HCT116 (cell line): Measurements from ENCODE around the gene ABHD11. TPM values are rescaled to one million over a fixed set of nuclear protein-coding genes. Genes with fewer than 3 reads are reported as not detected.
A peak's percentile ranks its signal among the peaks of the same experiment; 100 is the strongest.

Source experiments
- ATAC-seq: fragments of 200-7000 bp; cut with Tn5 transposase; 2 replicates; pipeline ENCODE4 v1.9.1; 2020; ENCODE audit warnings: mild to moderate bottlenecking, moderate library complexity
- BruUV-seq: library from RNA; stranded (reverse); fragments of 400-500 nt; replicated peaks from 2 replicates; lab custom pipeline; 2021; lab: Mats Ljungman, UMichigan
- CTCF ChIA-PET: fragments of 300-600 bp; sonication (Branson Sonifier 250); formaldehyde crosslinking; loops from one replicate; lab custom pipeline; 2021; ENCODE audit warnings: antibody characterized with exemption; lab: Charles Lee
- POLR2A ChIA-PET: fragments of 300-600, 350-600 bp; sonication (Branson Sonifier 250); formaldehyde crosslinking; loops from one replicate; lab custom pipeline; 2021; ENCODE audit warnings: antibody characterized with exemption; lab: Charles Lee
- RAD21 ChIA-PET, 2 experiments: fragments of 300-600 bp; sonication (Branson Sonifier 250); formaldehyde crosslinking; loops; one replicate each; lab custom pipeline; 2023; ENCODE audit warnings: low total read pairs in 2 of 2; ENCODE audit not compliant: uncharacterized antibody in 2 of 2, unreplicated experiment in 2 of 2, low non-redundant PET in 1 of 2; lab: Charles Lee
- DNase-seq: peaks from one replicate; pipeline ENCODE4 v3.0.0-alpha.2; 2010; ENCODE audit warnings: low read depth, low spot score
- H2AFZ ChIP-seq: fragments of 200-600 bp; shearing (Covaris generic), sonication (generic); 2 replicates; pipeline ENCODE4 v1.6.1; 2017; ENCODE audit warnings: low read depth, mixed run types, mixed read lengths, antibody characterized with exemption, low read length; ENCODE audit not compliant: poor library complexity, severe bottlenecking
- H3K27ac ChIP-seq: 2 replicates; pipeline ENCODE4 v1.5.1; 2012; ENCODE audit warnings: low read depth, low read length
- H3K27me3 ChIP-seq: fragments of 200-600 bp; sonication (generic); 2 replicates; pipeline ENCODE4 v1.6.1; 2016; ENCODE audit warnings: mixed run types, low read length, mixed read lengths; ENCODE audit not compliant: insufficient read depth
- H3K36me3 ChIP-seq, 2 experiments: fragments of 200-500 bp in 1 of 2; fragments of 200-600 bp in 1 of 2; sonication (Bioruptor generic) in 1 of 2; sonication (generic) in 1 of 2; 2 replicates each; pipeline versions ENCODE4 v1.5.1 to v1.6.1; 2014 to 2016; ENCODE audit warnings: low read length in 2 of 2, inconsistent platforms in 1 of 2, mixed read lengths in 1 of 2, mixed run types in 1 of 2; ENCODE audit not compliant: insufficient read depth in 2 of 2, control insufficient read depth in 1 of 2
- H3K4me1 ChIP-seq, 2 experiments: fragments of 200-600 bp in 1 of 2; sonication (generic) in 1 of 2; 2 replicates each; pipeline versions ENCODE4 v1.5.1 to v1.6.1; 2012 to 2017; ENCODE audit warnings: low read length in 2 of 2, inconsistent platforms in 1 of 2, mild to moderate bottlenecking in 1 of 2, mixed read lengths in 1 of 2, mixed run types in 1 of 2, moderate library complexity in 1 of 2; ENCODE audit not compliant: insufficient read depth in 2 of 2, control insufficient read depth in 1 of 2
- H3K4me2 ChIP-seq: fragments of 200-600 bp; sonication (generic); 2 replicates; pipeline ENCODE4 v1.6.1; 2017; ENCODE audit warnings: mixed run types, low read length, mixed read lengths
- H3K4me3 ChIP-seq, 2 experiments: fragments of 200-600 bp in 1 of 2; sonication (generic) in 1 of 2; replicated peaks in 1 of 2; 2 replicates each; pipeline ENCODE4 v1.5.1; 2011 to 2016; ENCODE audit warnings: low read length in 2 of 2, control low read depth in 1 of 2, low read depth in 1 of 2, mild to moderate bottlenecking in 1 of 2, mixed read lengths in 1 of 2, mixed run types in 1 of 2
- H3K79me2 ChIP-seq: fragments of 200-600 bp; sonication (generic); 2 replicates; pipeline ENCODE4 v1.6.1; 2017; ENCODE audit warnings: mild to moderate bottlenecking, mixed run types, low read length, moderate library complexity, mixed read lengths; ENCODE audit not compliant: insufficient read depth
- H3K9ac ChIP-seq: fragments of 200-600 bp; sonication (generic); 2 replicates; pipeline ENCODE4 v1.6.1; 2016; ENCODE audit warnings: low read length, mixed read lengths
- H3K9me2 ChIP-seq: fragments of 200-600 bp; sonication (generic), shearing (Covaris generic); 2 replicates; pipeline ENCODE4 v1.6.1; 2017; ENCODE audit warnings: mixed run types, mild to moderate bottlenecking, moderate library complexity; ENCODE audit not compliant: insufficient read depth
- H3K9me3 ChIP-seq, 2 experiments: fragments of 200-500 bp in 1 of 2; fragments of 200-600 bp in 1 of 2; sonication (Bioruptor generic) in 1 of 2; sonication (generic) in 1 of 2; 2 replicates each; pipeline ENCODE4 v1.6.1; 2014 to 2017; ENCODE audit warnings: low read length in 2 of 2, mixed read lengths in 2 of 2, inconsistent platforms in 1 of 2, low read depth in 1 of 2, mild to moderate bottlenecking in 1 of 2, mixed run types in 1 of 2, moderate library complexity in 1 of 2; ENCODE audit not compliant: control insufficient read depth in 1 of 2, insufficient read depth in 1 of 2
- H4K20me1 ChIP-seq: fragments of 200-600 bp; sonication (generic), shearing (Covaris generic); 2 replicates; pipeline ENCODE4 v1.6.1; 2017; ENCODE audit warnings: mixed run types, mild to moderate bottlenecking, moderate library complexity; ENCODE audit not compliant: insufficient read depth
- ATF3 ChIP-seq: IDR thresholded peaks from 2 replicates; pipeline ENCODE4 v1.6.1; 2012
- CBX3 ChIP-seq: IDR thresholded peaks from 2 replicates; pipeline ENCODE4 v1.6.1; 2012; ENCODE audit warnings: low read depth
- CTCF ChIP-seq, 3 experiments: fragments of 200-600 bp in 1 of 3; sonication (generic) in 1 of 3; IDR thresholded peaks in 2 of 3; conservative IDR thresholded peaks in 1 of 3; 2 replicates each; pipeline ENCODE4 v1.5.1; 2012 to 2017; ENCODE audit warnings: low read depth in 2 of 3, low read length in 2 of 3, antibody characterized with exemption in 1 of 3, borderline replicate concordance in 1 of 3, control low read depth in 1 of 3, mild to moderate bottlenecking in 1 of 3, mixed read lengths in 1 of 3, mixed run types in 1 of 3, moderate library complexity in 1 of 3; ENCODE audit not compliant: insufficient read depth in 1 of 3
- EGR1 ChIP-seq: IDR thresholded peaks from 2 replicates; pipeline ENCODE4 v1.6.1; 2012; ENCODE audit warnings: low read depth
- ELF1 ChIP-seq: IDR thresholded peaks from 2 replicates; pipeline ENCODE4 v1.6.1; 2012; ENCODE audit warnings: low read depth, borderline replicate concordance
- EZH2 ChIP-seq: fragments of 200-600 bp; sonication (generic); IDR thresholded peaks from 2 replicates; pipeline ENCODE4 v1.6.1; 2017; ENCODE audit warnings: antibody characterized with exemption, mixed run types
- EZH2phosphoT487 ChIP-seq: fragments of 200-600 bp; IDR thresholded peaks from 2 replicates; pipeline ENCODE4 v1.6.1; 2018; ENCODE audit warnings: antibody characterized with exemption, borderline replicate concordance
- FOSL1 ChIP-seq: IDR thresholded peaks from 2 replicates; pipeline ENCODE4 v1.6.1; 2012; ENCODE audit warnings: low read depth
- MAX ChIP-seq: IDR thresholded peaks from 2 replicates; pipeline ENCODE4 v1.6.1; 2012
- POLR2AphosphoS5 ChIP-seq: IDR thresholded peaks from 2 replicates; pipeline ENCODE4 v1.6.1; 2011; ENCODE audit warnings: mild to moderate bottlenecking, low read depth, low read length, moderate library complexity
- RAD21 ChIP-seq: IDR thresholded peaks from 2 replicates; pipeline ENCODE4 v1.6.1; 2012; ENCODE audit warnings: low read depth, mild to moderate bottlenecking
- SIN3A ChIP-seq: IDR thresholded peaks from 2 replicates; pipeline ENCODE4 v1.6.1; 2012; ENCODE audit warnings: low read depth
- SP1 ChIP-seq: IDR thresholded peaks from 2 replicates; pipeline ENCODE4 v1.6.1; 2012; ENCODE audit warnings: low read depth
- SRF ChIP-seq: IDR thresholded peaks from 2 replicates; pipeline ENCODE4 v1.6.1; 2012; ENCODE audit warnings: low read depth
- TCF7L2 ChIP-seq: IDR thresholded peaks from 2 replicates; pipeline ENCODE4 v1.7.0; 2011; ENCODE audit warnings: borderline replicate concordance, inconsistent platforms; ENCODE audit not compliant: insufficient read depth, insufficient read length; ENCODE audit errors: extremely low read depth
- YY1 ChIP-seq: IDR thresholded peaks from 2 replicates; pipeline ENCODE4 v1.6.1; 2011; ENCODE audit warnings: low read length, low read depth, moderate library complexity, mild to moderate bottlenecking; ENCODE audit not compliant: insufficient replicate concordance; ENCODE audit errors: extremely low read depth
- ZNF274 ChIP-seq: fragments of 200-500 bp; sonication (Bioruptor generic); IDR thresholded peaks from 2 replicates; pipeline ENCODE4 v1.6.1; 2014; ENCODE audit warnings: mild to moderate bottlenecking, low read depth, low read length, inconsistent platforms
- intact Hi-C: fragments of 100-400 bp; cut with micrococcal nuclease; formaldehyde crosslinking; loops from 2 replicates; pipeline ENCODE4 v1.10.0; 2022
- total RNA-seq: library from RNA; stranded (reverse); gene quantifications from one replicate; pipeline ENCODE4 v1.2.1, GENCODE V29; 2021; ENCODE audit not compliant: unreplicated experiment
- TF ChIP-seq, protein P1 (sequence below): IDR thresholded peaks from 2 replicates; pipeline ENCODE4 v1.6.1; 2012; ENCODE audit warnings: low read depth
- TF ChIP-seq, protein P2 (sequence below): IDR thresholded peaks from 2 replicates; pipeline ENCODE4 v1.6.1; 2011; ENCODE audit warnings: mild to moderate bottlenecking, low read length, moderate library complexity; ENCODE audit not compliant: insufficient replicate concordance; ENCODE audit errors: extremely low read depth

Gene ABHD11
- total RNA-seq, 1 experiment from 2014 or later: 69.8 TPM

DNA sequence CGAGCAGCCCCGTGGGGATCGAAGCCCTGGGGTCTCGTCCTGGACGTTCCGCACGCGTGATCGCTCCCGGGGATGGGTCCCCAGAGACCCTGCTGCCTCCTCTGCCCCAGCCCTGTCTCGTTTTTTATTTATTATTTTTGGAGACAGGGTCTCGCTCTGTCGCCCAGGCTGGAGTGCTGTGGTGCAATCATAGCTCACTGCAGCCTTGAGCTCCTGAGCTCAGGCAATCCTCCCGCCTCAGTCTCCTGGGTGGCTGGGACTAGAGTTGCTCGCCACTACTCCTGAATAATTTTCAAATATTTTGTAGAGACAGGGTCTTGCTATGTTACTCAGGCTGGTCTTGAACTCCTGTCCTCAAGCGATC, 18.8 kb downstream of the ABHD11 start:
- H3K4me2 ChIP-seq: peak overlapping the region; percentile 77
- no peaks in the 10 kb centered on the region for H3K9me3 ChIP-seq
- H3K27me3 ChIP-seq: no peaks in the 10 kb centered on the region
- H3K4me1 ChIP-seq: peaks cover 55 to 65% of the 10 kb centered on the region in 2 experiments
- H4K20me1 ChIP-seq: peaks cover 8% of the 10 kb centered on the region; the same call in 1 of the 2 replicates
- no peak overlapping the region for H3K27ac ChIP-seq
- POLR2A ChIA-PET: interaction anchor here (0.9 to 1.6 kb wide), 2 partner anchors 12 to 42 kb away, joined by 3 to 5 read pairs; no protein-coding TSS in a partner anchor
- DNase-seq (no peak), ATAC-seq (peak; percentile 2; the same call in 1 of the 2 replicates)
- no peaks in the 10 kb centered on the region for H3K9me2 ChIP-seq
- no TSS peak for BruUV-seq
- no peaks in the 10 kb centered on the region for H3K36me3 ChIP-seq
- H3K9ac ChIP-seq: peak overlapping the region; percentile 34; the same call in 1 of the 2 replicates
- intact Hi-C loops: loop anchor here (10.0 kb wide), 1 partner anchor 55 kb away; the partner anchor contains the start of gene VPS37D
- H2AFZ ChIP-seq: no peak overlapping the region
- CTCF ChIA-PET: interaction anchor here (1.0 to 2.0 kb wide), 4 partner anchors 12 to 113 kb away, joined by 3 to 6 read pairs (median 6); no protein-coding TSS in a partner anchor
- TF ChIP-seq ATF3 (no peak), SRF (no peak), CTCF (IDR thresholded peaks at IDR 0.05 in 2 of 3, conservative IDR thresholded peaks at IDR 0.05 in 1 of 3; ENCODE audit: borderline replicate concordance in 1 of 3, insufficient read depth in 1 of 3, low read depth in 2 of 3, low read length in 2 of 3) (no peak), SP1 (no peak), FOSL1 (no peak), POLR2AphosphoS5 (no peak), ZNF274 (no peak), YY1 (no peak), TCF7L2 (no peak), EZH2 (no peak), EGR1 (no peak), MAX (no peak), SIN3A (no peak), ELF1 (no peak), EZH2phosphoT487 (no peak), RAD21 (no peak), CBX3 (no peak)
- TF ChIP-seq, protein P1, sequence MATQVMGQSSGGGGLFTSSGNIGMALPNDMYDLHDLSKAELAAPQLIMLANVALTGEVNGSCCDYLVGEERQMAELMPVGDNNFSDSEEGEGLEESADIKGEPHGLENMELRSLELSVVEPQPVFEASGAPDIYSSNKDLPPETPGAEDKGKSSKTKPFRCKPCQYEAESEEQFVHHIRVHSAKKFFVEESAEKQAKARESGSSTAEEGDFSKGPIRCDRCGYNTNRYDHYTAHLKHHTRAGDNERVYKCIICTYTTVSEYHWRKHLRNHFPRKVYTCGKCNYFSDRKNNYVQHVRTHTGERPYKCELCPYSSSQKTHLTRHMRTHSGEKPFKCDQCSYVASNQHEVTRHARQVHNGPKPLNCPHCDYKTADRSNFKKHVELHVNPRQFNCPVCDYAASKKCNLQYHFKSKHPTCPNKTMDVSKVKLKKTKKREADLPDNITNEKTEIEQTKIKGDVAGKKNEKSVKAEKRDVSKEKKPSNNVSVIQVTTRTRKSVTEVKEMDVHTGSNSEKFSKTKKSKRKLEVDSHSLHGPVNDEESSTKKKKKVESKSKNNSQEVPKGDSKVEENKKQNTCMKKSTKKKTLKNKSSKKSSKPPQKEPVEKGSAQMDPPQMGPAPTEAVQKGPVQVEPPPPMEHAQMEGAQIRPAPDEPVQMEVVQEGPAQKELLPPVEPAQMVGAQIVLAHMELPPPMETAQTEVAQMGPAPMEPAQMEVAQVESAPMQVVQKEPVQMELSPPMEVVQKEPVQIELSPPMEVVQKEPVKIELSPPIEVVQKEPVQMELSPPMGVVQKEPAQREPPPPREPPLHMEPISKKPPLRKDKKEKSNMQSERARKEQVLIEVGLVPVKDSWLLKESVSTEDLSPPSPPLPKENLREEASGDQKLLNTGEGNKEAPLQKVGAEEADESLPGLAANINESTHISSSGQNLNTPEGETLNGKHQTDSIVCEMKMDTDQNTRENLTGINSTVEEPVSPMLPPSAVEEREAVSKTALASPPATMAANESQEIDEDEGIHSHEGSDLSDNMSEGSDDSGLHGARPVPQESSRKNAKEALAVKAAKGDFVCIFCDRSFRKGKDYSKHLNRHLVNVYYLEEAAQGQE: no peak
- TF ChIP-seq, protein P2, sequence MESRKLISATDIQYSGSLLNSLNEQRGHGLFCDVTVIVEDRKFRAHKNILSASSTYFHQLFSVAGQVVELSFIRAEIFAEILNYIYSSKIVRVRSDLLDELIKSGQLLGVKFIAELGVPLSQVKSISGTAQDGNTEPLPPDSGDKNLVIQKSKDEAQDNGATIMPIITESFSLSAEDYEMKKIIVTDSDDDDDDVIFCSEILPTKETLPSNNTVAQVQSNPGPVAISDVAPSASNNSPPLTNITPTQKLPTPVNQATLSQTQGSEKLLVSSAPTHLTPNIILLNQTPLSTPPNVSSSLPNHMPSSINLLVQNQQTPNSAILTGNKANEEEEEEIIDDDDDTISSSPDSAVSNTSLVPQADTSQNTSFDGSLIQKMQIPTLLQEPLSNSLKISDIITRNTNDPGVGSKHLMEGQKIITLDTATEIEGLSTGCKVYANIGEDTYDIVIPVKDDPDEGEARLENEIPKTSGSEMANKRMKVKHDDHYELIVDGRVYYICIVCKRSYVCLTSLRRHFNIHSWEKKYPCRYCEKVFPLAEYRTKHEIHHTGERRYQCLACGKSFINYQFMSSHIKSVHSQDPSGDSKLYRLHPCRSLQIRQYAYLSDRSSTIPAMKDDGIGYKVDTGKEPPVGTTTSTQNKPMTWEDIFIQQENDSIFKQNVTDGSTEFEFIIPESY: no peak
- peak overlapping the region; percentile 31 to 44 for H3K4me3 ChIP-seq
- peaks cover 40% of the 10 kb centered on the region for H3K79me2 ChIP-seq
- RAD21 ChIA-PET: interaction anchor here in 1 of 2 experiments (1.4 kb wide), 1 partner anchor 13 kb away, joined by 3 read pairs; no protein-coding TSS in a partner anchor
